NB4 (cell line): Measurements from ENCODE around the gene SRMS.

Source experiments
- DNase-seq: peaks from one replicate; pipeline ENCODE4 v3.0.0; 2010; ENCODE audit warnings: low read depth
- H3K4me3 ChIP-seq: one replicate; pipeline ENCODE4 v1.5.1; 2011; ENCODE audit warnings: mild to moderate bottlenecking, low read depth, low read length, moderate library complexity
- CTCF ChIP-seq: IDR thresholded peaks from one replicate; pipeline ENCODE4 v1.5.1; 2012; ENCODE audit warnings: low read depth, low read length
- MAX ChIP-seq: IDR thresholded peaks from 2 replicates; pipeline ENCODE4 v1.6.1; 2011; ENCODE audit warnings: low read depth, low read length
- MYC ChIP-seq: IDR thresholded peaks from 2 replicates; pipeline ENCODE4 v1.6.1; 2011; ENCODE audit warnings: low read depth, low read length
- POLR2A ChIP-seq: IDR thresholded peaks from 2 replicates; pipeline ENCODE4 v1.6.1; 2011; ENCODE audit warnings: mild to moderate bottlenecking; ENCODE audit not compliant: insufficient read length; ENCODE audit errors: extremely low read depth

The SRMS gene

GRCh38 chr20:63525185-63525584 lies 22.4 kb downstream of the SRMS start:
- DNase-seq, result no peak
- no peak overlapping the region for H3K4me3 ChIP-seq
- no peak for TF ChIP-seq MAX
- no peak for TF ChIP-seq CTCF

GRCh38 chr20:63522981-63523611 lies 24.5 kb downstream of the SRMS start:
- TF ChIP-seq MYC (no peak), POLR2A (no peak), CTCF (no peak)
- DNase-seq, result no peak
- H3K4me3 ChIP-seq, result no peak overlapping the region

- no peak for DNase-seq
- H3K4me3 ChIP-seq, result no peak overlapping the region
- TF ChIP-seq MYC (no peak), POLR2A (no peak), MAX (no peak)
Observed at GRCh38 chr20:63522091-63522868, 25.3 kb downstream of the SRMS start.

- TF ChIP-seq MYC (no peak), CTCF (no peak), POLR2A (no peak), MAX (no peak)
- DNase-seq, result no peak
- no peak overlapping the region for H3K4me3 ChIP-seq
Observed at GRCh38 chr20:63521602-63522001, 25.9 kb downstream of the SRMS start.

GRCh38 chr20:63520934-63521601 lies 26.5 kb downstream of the SRMS start:
- TF ChIP-seq MAX (no peak), CTCF (no peak), POLR2A (no peak), MYC (no peak)
- no peak for DNase-seq
- no peak overlapping the region for H3K4me3 ChIP-seq

- H3K4me3 ChIP-seq, result no peak within 1 kb of the TSS
- no peak for TF ChIP-seq MAX
- no peak for DNase-seq
Observed at GRCh38 chr20:63520504-63520933, 27.0 kb downstream of the SRMS start, which contains the start of gene PPDPF. Gene PPDPF, plus strand, starts transcription at chr20:63520765. Its CDS starts 544 bp downstream, at chr20:63521309.
